ENCODE results near the gene SUDS3.

The SUDS3 gene

DNA sequence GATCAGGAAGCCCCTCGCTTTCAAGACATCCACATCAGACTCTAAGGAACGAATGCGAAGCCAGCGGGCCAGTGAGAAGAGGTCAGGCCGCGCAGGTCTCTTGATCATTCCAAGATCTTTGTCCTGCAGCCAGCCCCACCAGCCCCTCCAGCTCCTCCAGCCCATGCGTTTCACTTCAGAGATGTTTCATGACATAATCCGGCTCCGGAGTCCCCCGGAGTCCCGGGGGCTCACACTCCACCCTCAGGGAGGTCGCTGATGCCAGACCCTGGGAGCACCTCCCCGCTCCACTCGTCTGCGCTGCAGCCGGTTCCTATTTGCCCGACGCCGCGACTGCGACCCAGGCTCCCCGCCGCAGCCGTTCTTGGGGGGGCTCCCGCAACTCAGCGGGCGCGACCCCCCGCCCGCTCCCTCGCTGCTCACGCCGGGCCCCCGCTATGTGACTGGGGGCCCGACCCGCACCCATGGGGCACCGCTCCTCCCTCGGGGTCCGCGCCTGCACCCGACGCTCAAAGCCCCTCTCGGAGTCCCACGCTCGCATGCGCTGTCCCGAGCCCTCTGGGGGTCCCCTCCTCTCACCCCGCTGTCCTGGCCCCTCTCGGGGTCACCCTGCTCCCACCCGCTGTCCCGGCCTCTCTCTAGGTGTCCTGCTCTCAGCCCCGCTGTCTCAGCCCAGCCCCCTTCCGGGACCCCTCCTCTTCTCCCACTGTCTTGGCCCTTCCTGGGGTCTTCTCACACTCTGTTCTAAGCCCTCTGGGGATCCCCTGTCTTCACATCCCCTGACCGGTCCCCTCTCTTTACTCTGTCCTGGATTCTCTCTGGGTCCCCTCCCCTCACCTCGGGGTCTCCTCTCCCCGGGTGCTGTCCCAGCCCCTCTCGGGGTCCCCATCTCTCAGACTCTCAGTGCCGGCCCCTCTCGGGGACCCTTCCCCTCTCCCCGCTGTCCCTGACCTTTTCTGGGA lies 4.8 kb upstream of the SUDS3 start:
- ChIA-PET POLR2A (no interaction called here), CTCF (interaction anchor here (0.9 to 3.8 kb wide), 2 partner anchors 13 to 30 kb away, joined by 3 to 24 read pairs; no protein-coding TSS in a partner anchor)
- DNase-seq (ENCODE audit: extremely low spot score): peak; percentile 29
- TF ChIP-seq CTCF (IDR thresholded peaks at IDR 0.05; ENCODE audit: control extremely low read depth, extremely low read depth, low read depth, missing control alignments): no peak

DNA sequence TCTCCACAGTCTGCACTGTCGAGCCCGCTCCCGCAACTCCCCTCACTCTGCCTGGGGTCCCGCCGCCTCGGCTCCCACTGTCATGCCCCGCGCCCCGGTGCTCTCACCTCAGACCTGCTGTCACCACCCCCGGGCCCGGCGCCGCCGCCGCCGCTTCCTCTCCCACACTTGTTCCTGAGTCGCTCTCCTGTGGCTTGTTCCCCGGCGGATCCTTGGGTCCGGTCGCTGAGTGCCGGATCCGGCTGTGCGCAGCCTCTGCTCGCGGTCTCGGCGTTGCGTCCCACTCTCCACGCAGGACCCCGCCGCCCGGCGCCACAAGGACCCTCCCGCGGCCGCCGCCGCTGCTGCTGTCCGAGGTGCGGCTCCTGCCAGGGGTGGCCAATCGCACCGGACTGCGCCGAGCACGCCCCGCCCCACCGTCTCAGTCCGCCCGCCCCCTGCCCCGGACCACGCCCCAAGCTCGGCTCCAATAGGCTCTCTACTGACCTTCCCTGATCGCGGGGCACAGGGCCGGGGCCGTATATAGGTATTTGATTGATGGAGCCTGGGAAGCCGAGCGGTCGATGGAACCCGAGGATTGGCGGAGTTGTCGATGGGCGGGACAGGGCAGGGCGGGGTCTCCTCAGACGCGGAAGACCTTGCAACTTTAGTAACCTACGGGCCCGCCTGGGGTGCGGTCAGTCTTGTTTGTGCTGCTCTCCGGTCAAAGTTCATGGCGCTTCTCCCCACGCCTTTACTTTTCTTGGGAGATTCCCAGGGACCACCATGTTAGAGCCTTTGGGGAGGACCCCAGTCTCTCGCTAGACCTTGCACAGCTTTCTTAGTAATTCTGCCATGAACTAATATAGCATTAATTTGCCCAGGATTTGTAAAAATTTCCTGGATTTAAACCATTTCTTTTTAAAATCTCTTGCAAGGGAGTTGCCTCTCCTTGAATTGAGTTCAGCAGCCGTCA lies 3.5 kb upstream of the SUDS3 start, which contains the start of gene TAOK3:
Gene TAOK3, minus strand, starts transcription at position 367 of the 955 bp plus-strand sequence. CDS start 117,340 bp downstream, outside the sequence.
- ChIA-PET POLR2A (interaction anchor here (0.6 to 1.0 kb wide), 4 partner anchors 15 to 489 kb away, joined by 3 to 10 read pairs (median 3); partner anchors contain the start of gene PEBP1), CTCF (interaction anchor here (0.7 to 2.3 kb wide), 4 partner anchors 14 to 208 kb away, joined by 3 to 19 read pairs (median 4); no protein-coding TSS in a partner anchor)
- DNase-seq (ENCODE audit: extremely low spot score): peak; percentile 96
- no peak for TF ChIP-seq CTCF (IDR thresholded peaks at IDR 0.05; ENCODE audit: control extremely low read depth, extremely low read depth, low read depth, missing control alignments)

- ChIA-PET POLR2A (interaction anchor here (1.0 kb wide), 1 partner anchor 25 kb away, joined by 3 read pairs; no protein-coding TSS in a partner anchor), CTCF (interaction anchor here (0.7 to 2.3 kb wide), 5 partner anchors 15 to 208 kb away, joined by 3 to 19 read pairs (median 3); no protein-coding TSS in a partner anchor)
- no peak for DNase-seq (ENCODE audit: extremely low spot score)
- no peak for TF ChIP-seq CTCF (IDR thresholded peaks at IDR 0.05; ENCODE audit: control extremely low read depth, extremely low read depth, low read depth, missing control alignments)
Measured at GRCh38 chr12:118373616-118374015, 2.7 kb upstream of the SUDS3 start.

GRCh38 chr12:118374126-118374725 lies 2.1 kb upstream of the SUDS3 start:
- ChIA-PET POLR2A (interaction anchor here (1.0 kb wide), 1 partner anchor 26 kb away, joined by 3 read pairs; no protein-coding TSS in a partner anchor), CTCF (interaction anchor here (1.1 to 5.1 kb wide), 4 partner anchors 16 to 199 kb away, joined by 3 to 59 read pairs (median 12); no protein-coding TSS in a partner anchor)
- no peak for DNase-seq (ENCODE audit: extremely low spot score)
- TF ChIP-seq CTCF (IDR thresholded peaks at IDR 0.05; ENCODE audit: control extremely low read depth, extremely low read depth, low read depth, missing control alignments): no peak

- TF ChIP-seq CTCF (IDR thresholded peaks at IDR 0.05; ENCODE audit: control extremely low read depth, extremely low read depth, low read depth, missing control alignments): no peak
- ChIA-PET CTCF (interaction anchor here (1.0 to 5.2 kb wide), 24 partner anchors 15 to 517 kb away, joined by 4 to 142 read pairs (median 11); partner anchors contain the start of gene PEBP1), POLR2A (interaction anchor here (0.6 to 1.1 kb wide), 2 partner anchors 16 to 74 kb away, joined by 3 to 4 read pairs; no protein-coding TSS in a partner anchor)
- no peak for DNase-seq (ENCODE audit: extremely low spot score)
Measured at GRCh38 chr12:118374909-118375308, 1.4 kb upstream of the SUDS3 start.

Data from GM10248 (cell line).